CD4-positive, alpha-beta T cell treated with Interleukin-15 for 4 hours (primary cell): ENCODE measurements around the gene VNN1.
A peak's percentile ranks its signal among the peaks of the same experiment; 100 is the strongest.

Experiments used
- DNase-seq: peaks from one replicate; pipeline ENCODE4 v3.0.0-alpha.2; 2020; ENCODE audit warnings: low spot score

VNN1 gene

GRCh38 chr6:132713352-132714134 is at the start of gene VNN1:
VNN1 (minus strand) TSS chr6:132714055; CDS start chr6:132714035, 20 bp downstream.
- DNase-seq = no peak

- peak; percentile 56 for DNase-seq
These were observed 49.4 kb upstream of the VNN1 start for GRCh38 chr6:132763269-132763668.

GRCh38 chr6:132760256-132760655 is 46.4 kb upstream of the VNN1 start:
- no peak for DNase-seq

GRCh38 chr6:132758689-132759088 is 44.8 kb upstream of the VNN1 start:
- no peak for DNase-seq

- DNase-seq = no peak
These were observed 38.4 kb upstream of the VNN1 start for GRCh38 chr6:132752255-132752654.

- no peak for DNase-seq
These were observed 38.0 kb upstream of the VNN1 start for GRCh38 chr6:132751828-132752227.

GRCh38 chr6:132751306-132751705 is 37.5 kb upstream of the VNN1 start:
- DNase-seq = no peak

- no peak for DNase-seq
These were observed 36.8 kb upstream of the VNN1 start for GRCh38 chr6:132750455-132751248.

GRCh38 chr6:132749111-132749510 is 35.3 kb upstream of the VNN1 start:
- no peak for DNase-seq

GRCh38 chr6:132748446-132748845 is 34.6 kb upstream of the VNN1 start:
- DNase-seq = no peak

GRCh38 chr6:132746048-132746447 is 32.2 kb upstream of the VNN1 start:
- no peak for DNase-seq

- DNase-seq = no peak
These were observed 28.6 kb upstream of the VNN1 start for GRCh38 chr6:132742495-132742894.

GRCh38 chr6:132741281-132741680 is 27.4 kb upstream of the VNN1 start:
- no peak for DNase-seq

- DNase-seq = no peak
These were observed 22.4 kb upstream of the VNN1 start for GRCh38 chr6:132736239-132736638.

- no peak for DNase-seq
These were observed 20.9 kb upstream of the VNN1 start for GRCh38 chr6:132734694-132735236.

GRCh38 chr6:132733814-132734213 is 20.0 kb upstream of the VNN1 start:
- no peak for DNase-seq

- no peak for DNase-seq
These were observed 19.4 kb upstream of the VNN1 start for GRCh38 chr6:132733283-132733682.

- DNase-seq = no peak
These were observed 17.2 kb upstream of the VNN1 start for GRCh38 chr6:132731086-132731485.

GRCh38 chr6:132730560-132730959 is 16.7 kb upstream of the VNN1 start:
- DNase-seq = no peak

- DNase-seq = no peak
These were observed 14.8 kb upstream of the VNN1 start for GRCh38 chr6:132728616-132729015.

- DNase-seq = no peak
These were observed 12.7 kb upstream of the VNN1 start for GRCh38 chr6:132726608-132726975.

- DNase-seq = no peak
These were observed 12.2 kb upstream of the VNN1 start for GRCh38 chr6:132725947-132726607.

- DNase-seq = no peak
These were observed 11.6 kb upstream of the VNN1 start for GRCh38 chr6:132725471-132725870.
